A673 (cell line): ENCODE data around the gene PTK7.

ENCODE experiments used
- EZH2 ChIP-seq: fragments of 200-600 bp; sonication (generic); IDR thresholded peaks from 2 replicates; pipeline ENCODE4 v1.6.1; 2017; ENCODE audit warnings: borderline replicate concordance, low read depth, mild to moderate bottlenecking, mixed read lengths, antibody characterized with exemption, low read length; ENCODE audit not compliant: poor library complexity, severe bottlenecking
- TF ChIP-seq, protein P1 (sequence below): fragments of 300-800, 200-600 bp; sonication (generic); conservative IDR thresholded peaks from 2 replicates; pipeline ENCODE4 v1.5.1; 2017; ENCODE audit warnings: low read depth, mild to moderate bottlenecking, antibody characterized with exemption, low read length, moderate library complexity, mixed read lengths

DNA sequence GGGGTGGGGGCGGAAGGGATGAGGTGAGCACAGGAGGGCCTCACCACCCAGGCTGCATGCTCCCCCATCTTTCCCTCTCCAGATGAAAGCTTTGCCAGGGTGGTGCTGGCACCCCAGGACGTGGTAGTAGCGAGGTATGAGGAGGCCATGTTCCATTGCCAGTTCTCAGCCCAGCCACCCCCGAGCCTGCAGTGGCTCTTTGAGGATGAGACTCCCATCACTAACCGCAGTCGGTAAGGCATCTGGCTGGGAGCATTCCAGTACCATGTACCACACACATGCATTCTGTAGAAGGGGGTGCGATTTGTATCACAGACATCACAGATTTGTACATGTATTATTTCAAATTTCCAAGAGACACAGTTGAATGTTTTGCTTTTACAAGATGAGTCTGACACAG is 54.3 kb downstream of the PTK7 start:
- TF ChIP-seq, protein P1, sequence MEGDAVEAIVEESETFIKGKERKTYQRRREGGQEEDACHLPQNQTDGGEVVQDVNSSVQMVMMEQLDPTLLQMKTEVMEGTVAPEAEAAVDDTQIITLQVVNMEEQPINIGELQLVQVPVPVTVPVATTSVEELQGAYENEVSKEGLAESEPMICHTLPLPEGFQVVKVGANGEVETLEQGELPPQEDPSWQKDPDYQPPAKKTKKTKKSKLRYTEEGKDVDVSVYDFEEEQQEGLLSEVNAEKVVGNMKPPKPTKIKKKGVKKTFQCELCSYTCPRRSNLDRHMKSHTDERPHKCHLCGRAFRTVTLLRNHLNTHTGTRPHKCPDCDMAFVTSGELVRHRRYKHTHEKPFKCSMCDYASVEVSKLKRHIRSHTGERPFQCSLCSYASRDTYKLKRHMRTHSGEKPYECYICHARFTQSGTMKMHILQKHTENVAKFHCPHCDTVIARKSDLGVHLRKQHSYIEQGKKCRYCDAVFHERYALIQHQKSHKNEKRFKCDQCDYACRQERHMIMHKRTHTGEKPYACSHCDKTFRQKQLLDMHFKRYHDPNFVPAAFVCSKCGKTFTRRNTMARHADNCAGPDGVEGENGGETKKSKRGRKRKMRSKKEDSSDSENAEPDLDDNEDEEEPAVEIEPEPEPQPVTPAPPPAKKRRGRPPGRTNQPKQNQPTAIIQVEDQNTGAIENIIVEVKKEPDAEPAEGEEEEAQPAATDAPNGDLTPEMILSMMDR: no peak
- no peak for TF ChIP-seq EZH2
